Pons (tissue), 1 donor: ENCODE data around the gene TRAF3IP3.

Source experiments
- DNase-seq: peaks from one replicate; pipeline ENCODE4 v3.0.0-alpha.2; 2016; ENCODE audit warnings: low spot score

Gene TRAF3IP3

GRCh38 chr1:209827384-209828262 is 71.8 kb downstream of the TRAF3IP3 start, which contains the start of gene UTP25:
Gene UTP25, plus strand, starts transcription at chr1:209827972. Its CDS starts 92 bp downstream, at chr1:209828064.
- peak; percentile 92 for DNase-seq

DNA sequence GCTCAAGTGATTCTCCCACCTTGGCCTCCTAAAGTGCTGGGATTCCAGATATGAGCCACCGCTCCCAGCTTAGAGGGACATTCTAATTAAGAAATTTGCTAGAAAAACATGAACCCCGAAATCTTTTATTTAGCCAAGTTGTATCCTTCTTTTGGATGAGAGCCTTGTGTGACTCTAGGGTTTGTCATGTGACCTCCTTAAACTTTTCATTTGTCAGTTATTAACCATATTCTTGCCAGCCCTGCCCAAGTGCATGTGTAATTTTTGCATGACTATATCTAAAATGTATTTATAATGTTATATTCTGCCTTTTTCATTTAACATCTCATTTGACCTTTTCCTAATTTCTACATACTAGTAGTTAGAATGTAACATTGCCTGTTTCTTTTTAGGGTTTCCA is 73.9 kb downstream of the TRAF3IP3 start:
- no peak for DNase-seq

- no peak for DNase-seq
These were observed 74.9 kb downstream of the TRAF3IP3 start for GRCh38 chr1:209830722-209831121.

- DNase-seq: no peak
These were observed 75.8 kb downstream of the TRAF3IP3 start for GRCh38 chr1:209831615-209832014.
